GM10266 (cell line): ENCODE measurements around the gene ARHGEF19.

ENCODE experiments used
- DNase-seq: peaks from one replicate; pipeline ENCODE4 v3.0.0; 2012; ENCODE audit errors: extremely low spot score
- CTCF ChIP-seq: IDR thresholded peaks from 2 replicates; pipeline ENCODE4 v1.5.1; 2012; ENCODE audit warnings: mild to moderate bottlenecking, low read depth; ENCODE audit not compliant: control insufficient read depth, insufficient read depth; ENCODE audit errors: missing control alignments

Gene ARHGEF19

GRCh38 chr1:16152481-16153087 lies 59.9 kb downstream of the ARHGEF19 start:
- TF ChIP-seq CTCF: no peak
- DNase-seq: no peak

GRCh38 chr1:16151995-16152384 lies 60.5 kb downstream of the ARHGEF19 start:
- no peak for TF ChIP-seq CTCF

GRCh38 chr1:16151196-16151994 lies 61.1 kb downstream of the ARHGEF19 start:
- no peak for DNase-seq
- no peak for TF ChIP-seq CTCF

More at GRCh38 chr1:16151995-16152384, 60.5 kb downstream of the ARHGEF19 start:
- DNase-seq: no peak

- DNase-seq: no peak
- TF ChIP-seq CTCF: no peak
Observed at GRCh38 chr1:16150508-16150907, 61.9 kb downstream of the ARHGEF19 start.

- TF ChIP-seq CTCF: no peak
- DNase-seq: no peak
Observed at GRCh38 chr1:16149702-16150488, 62.6 kb downstream of the ARHGEF19 start.

GRCh38 chr1:16149146-16149545 lies 63.3 kb downstream of the ARHGEF19 start:
- DNase-seq: no peak
- no peak for TF ChIP-seq CTCF
